Measurements from ENCODE around the gene PAIP2B. TPM values are rescaled to one million over a fixed set of nuclear protein-coding genes. Genes with fewer than 3 reads are reported as not detected.

Gene PAIP2B
- total and polyA plus RNA-seq, 4 donors = 1.4 to 10.4 (median 6.0) TPM

DNA sequence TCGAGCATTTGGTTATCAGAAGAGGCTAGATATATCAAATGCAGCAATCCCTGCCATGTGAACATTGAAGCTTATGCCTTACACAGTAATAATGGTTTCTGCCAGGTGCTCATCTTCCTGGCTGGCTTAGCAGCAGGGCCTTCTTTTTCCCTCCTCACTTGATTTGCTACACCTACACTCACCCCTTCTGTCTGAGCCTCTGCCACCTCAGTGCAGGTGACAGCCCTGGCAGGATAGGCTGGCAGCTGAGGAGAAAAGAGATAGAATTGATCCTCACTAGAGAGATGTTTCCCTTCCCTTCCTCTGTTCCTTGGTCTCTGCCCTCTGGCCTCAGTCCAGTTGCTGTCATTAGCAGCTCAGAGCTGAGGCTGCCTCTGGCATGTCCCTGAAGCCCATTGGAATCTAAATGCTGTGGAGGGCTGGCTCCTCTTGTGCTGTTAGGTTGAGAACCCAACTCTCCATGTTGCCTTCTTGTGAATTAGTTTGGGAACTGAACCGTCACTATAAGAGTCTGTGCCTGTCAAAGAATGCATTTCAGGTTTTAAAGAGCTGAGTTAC lies 78.3 kb downstream of the PAIP2B start:
- peaks cover 31 to 43% (median 36%) of the 10 kb centered on the region in 4 donors for H3K36me3 ChIP-seq (ENCODE audit: control insufficient read depth in 4 of 4, insufficient read depth in 4 of 4, low read length in 4 of 4)
- DNase-seq (no peak), ATAC-seq (ENCODE audit: insufficient read depth, low FRiP score) (no peak)
- WGBS, 2 donors = 92 to 98% methylated on average over 2 of the region's 2 CpGs
- H3K4me3 ChIP-seq = no peak overlapping the region
- H3K4me1 ChIP-seq (ENCODE audit: control insufficient read depth in 5 of 5, insufficient read depth in 5 of 5, low read length in 5 of 5) = peaks cover 0 to 2% (median 0%) of the 10 kb centered on the region in 5 donors
- TF ChIP-seq, protein P1, sequence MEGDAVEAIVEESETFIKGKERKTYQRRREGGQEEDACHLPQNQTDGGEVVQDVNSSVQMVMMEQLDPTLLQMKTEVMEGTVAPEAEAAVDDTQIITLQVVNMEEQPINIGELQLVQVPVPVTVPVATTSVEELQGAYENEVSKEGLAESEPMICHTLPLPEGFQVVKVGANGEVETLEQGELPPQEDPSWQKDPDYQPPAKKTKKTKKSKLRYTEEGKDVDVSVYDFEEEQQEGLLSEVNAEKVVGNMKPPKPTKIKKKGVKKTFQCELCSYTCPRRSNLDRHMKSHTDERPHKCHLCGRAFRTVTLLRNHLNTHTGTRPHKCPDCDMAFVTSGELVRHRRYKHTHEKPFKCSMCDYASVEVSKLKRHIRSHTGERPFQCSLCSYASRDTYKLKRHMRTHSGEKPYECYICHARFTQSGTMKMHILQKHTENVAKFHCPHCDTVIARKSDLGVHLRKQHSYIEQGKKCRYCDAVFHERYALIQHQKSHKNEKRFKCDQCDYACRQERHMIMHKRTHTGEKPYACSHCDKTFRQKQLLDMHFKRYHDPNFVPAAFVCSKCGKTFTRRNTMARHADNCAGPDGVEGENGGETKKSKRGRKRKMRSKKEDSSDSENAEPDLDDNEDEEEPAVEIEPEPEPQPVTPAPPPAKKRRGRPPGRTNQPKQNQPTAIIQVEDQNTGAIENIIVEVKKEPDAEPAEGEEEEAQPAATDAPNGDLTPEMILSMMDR (IDR thresholded peaks at IDR 0.05; ENCODE audit: control extremely low read depth, extremely low read depth) = no peak
- no peak overlapping the region for H3K9ac ChIP-seq (ENCODE audit: insufficient read depth in 1 of 2, low read length in 2 of 2)
- H3K27ac ChIP-seq (ENCODE audit: low read depth in 1 of 2, low read length in 1 of 2) = no peak overlapping the region
- H3K27me3 ChIP-seq (ENCODE audit: control insufficient read depth in 3 of 3, insufficient read depth in 3 of 3, low read length in 2 of 3) = no peaks in the 10 kb centered on the region
- no peaks in the 10 kb centered on the region for H3K9me3 ChIP-seq (ENCODE audit: control insufficient read depth in 4 of 4, insufficient read depth in 3 of 4, low read length in 3 of 4)

DNA sequence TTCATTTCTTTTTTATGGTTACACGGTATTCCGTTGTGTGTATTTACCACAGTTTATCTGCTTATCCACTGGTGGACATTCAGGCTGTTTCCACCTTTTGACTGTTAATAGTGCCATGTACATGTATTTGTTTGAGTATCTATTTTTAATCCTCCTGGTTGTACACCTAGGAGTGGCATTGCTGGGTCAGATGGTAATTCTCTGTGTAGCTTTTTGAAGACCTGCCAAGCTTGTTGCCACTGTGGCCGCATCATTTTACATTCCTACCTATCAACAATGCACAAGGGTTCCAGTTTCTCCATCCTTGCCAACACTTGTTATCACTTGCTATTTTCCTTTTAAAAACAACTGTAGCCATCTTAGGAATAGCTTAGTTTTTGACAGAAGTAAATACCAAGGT lies 83.1 kb downstream of the PAIP2B start:
- WGBS, 2 donors = 90 to 96% methylated on average over 3 of the region's 3 CpGs

DNA sequence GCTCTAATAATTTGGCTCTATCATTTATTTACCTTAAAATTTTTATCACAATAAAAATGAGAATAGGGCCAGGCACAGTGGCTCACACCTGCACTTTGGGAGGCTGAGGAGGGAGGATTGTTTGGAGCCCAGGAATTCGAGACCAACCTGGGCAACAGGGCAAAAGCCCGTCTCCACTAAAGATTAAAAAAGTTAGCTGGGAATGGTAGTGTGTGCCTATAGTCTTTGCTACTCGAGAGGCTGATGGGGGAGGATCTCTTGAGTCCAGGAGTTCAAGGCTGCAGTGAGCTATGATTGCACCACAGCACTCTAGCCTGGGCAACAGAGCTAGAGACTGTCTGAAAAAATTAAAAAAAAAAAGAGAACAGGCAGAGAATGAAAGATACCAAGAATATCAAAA lies 90.7 kb downstream of the PAIP2B start:
- 93 to 98% methylated on average over 3 of the region's 3 CpGs for WGBS, 2 donors
- Histone ChIP-seq H3K27ac (ENCODE audit: low read depth in 1 of 2, low read length in 1 of 2) (no peak overlapping the region), H3K36me3 (ENCODE audit: control insufficient read depth in 4 of 4, insufficient read depth in 4 of 4, low read length in 4 of 4) (peaks cover 24 to 49% (median 34%) of the 10 kb centered on the region in 4 donors), H3K4me1 (ENCODE audit: control insufficient read depth in 5 of 5, insufficient read depth in 5 of 5, low read length in 5 of 5) (peaks cover 2 to 9% (median 5%) of the 10 kb centered on the region in 5 donors), H3K27me3 (ENCODE audit: control insufficient read depth in 3 of 3, insufficient read depth in 3 of 3, low read length in 2 of 3) (no peaks in the 10 kb centered on the region), H3K4me3 (no peak overlapping the region), H3K9me3 (ENCODE audit: control insufficient read depth in 4 of 4, insufficient read depth in 3 of 4, low read length in 3 of 4) (no peaks in the 10 kb centered on the region), H3K9ac (ENCODE audit: insufficient read depth in 1 of 2, low read length in 2 of 2) (no peak overlapping the region)
- TF ChIP-seq, protein P1 (IDR thresholded peaks at IDR 0.05; ENCODE audit: control extremely low read depth, extremely low read depth) = no peak
- no peak for DNase-seq
- no peak for ATAC-seq (ENCODE audit: insufficient read depth, low FRiP score)

More for the DNA sequence above, 83.1 kb downstream of the PAIP2B start:
- H3K9ac ChIP-seq (ENCODE audit: insufficient read depth in 1 of 2, low read length in 2 of 2) = no peak overlapping the region
- H3K27ac ChIP-seq (ENCODE audit: low read depth in 1 of 2, low read length in 1 of 2) = no peak overlapping the region
- TF ChIP-seq, protein P1 (IDR thresholded peaks at IDR 0.05; ENCODE audit: control extremely low read depth, extremely low read depth) = no peak
- no peaks in the 10 kb centered on the region for H3K27me3 ChIP-seq (ENCODE audit: control insufficient read depth in 3 of 3, insufficient read depth in 3 of 3, low read length in 2 of 3)
- peaks cover 32 to 65% (median 55%) of the 10 kb centered on the region in 4 donors for H3K36me3 ChIP-seq (ENCODE audit: control insufficient read depth in 4 of 4, insufficient read depth in 4 of 4, low read length in 4 of 4)
- no peak overlapping the region for H3K4me3 ChIP-seq
- ATAC-seq (ENCODE audit: insufficient read depth, low FRiP score) = no peak
- H3K9me3 ChIP-seq (ENCODE audit: control insufficient read depth in 4 of 4, insufficient read depth in 3 of 4, low read length in 3 of 4) = no peaks in the 10 kb centered on the region
- no peaks in the 10 kb centered on the region for H3K4me1 ChIP-seq (ENCODE audit: control insufficient read depth in 5 of 5, insufficient read depth in 5 of 5, low read length in 5 of 5)
- no peak for DNase-seq

DNA sequence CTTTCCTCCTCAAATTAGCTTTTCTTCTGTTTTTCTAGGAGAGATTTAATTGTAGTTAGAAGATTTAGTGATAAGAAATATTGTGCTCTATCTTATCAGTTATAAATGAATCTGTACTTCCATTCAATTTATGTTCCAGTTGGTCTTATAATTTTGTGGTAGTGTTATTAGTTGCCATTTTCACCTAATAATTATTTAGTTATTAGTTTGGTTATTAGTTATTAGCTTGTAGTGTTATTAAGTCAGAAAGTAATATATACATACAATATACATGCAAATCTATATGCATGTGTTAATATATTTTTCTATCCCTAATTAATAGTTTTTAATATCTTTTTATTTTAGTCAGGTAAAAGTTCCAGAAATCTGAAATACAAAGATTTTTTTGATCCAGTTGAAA lies 93.3 kb downstream of the PAIP2B start:
- Histone ChIP-seq H3K4me1 (ENCODE audit: control insufficient read depth in 5 of 5, insufficient read depth in 5 of 5, low read length in 5 of 5) (peaks cover 2 to 12% (median 9%) of the 10 kb centered on the region in 5 donors), H3K27ac (ENCODE audit: low read depth in 1 of 2, low read length in 1 of 2) (no peak overlapping the region), H3K27me3 (ENCODE audit: control insufficient read depth in 3 of 3, insufficient read depth in 3 of 3, low read length in 2 of 3) (no peaks in the 10 kb centered on the region), H3K4me3 (no peak overlapping the region), H3K9me3 (ENCODE audit: control insufficient read depth in 4 of 4, insufficient read depth in 3 of 4, low read length in 3 of 4) (no peaks in the 10 kb centered on the region), H3K36me3 (ENCODE audit: control insufficient read depth in 4 of 4, insufficient read depth in 4 of 4, low read length in 4 of 4) (peaks cover 15 to 33% (median 17%) of the 10 kb centered on the region in 4 donors), H3K9ac (ENCODE audit: insufficient read depth in 1 of 2, low read length in 2 of 2) (no peak overlapping the region)
- TF ChIP-seq, protein P1 (IDR thresholded peaks at IDR 0.05; ENCODE audit: control extremely low read depth, extremely low read depth) = no peak
- ATAC-seq (ENCODE audit: insufficient read depth, low FRiP score) (no peak), DNase-seq (no peak)
